Measurements from ENCODE around the gene SLC36A4. TPM values are rescaled to one million over a fixed set of nuclear protein-coding genes. Genes with fewer than 3 reads are reported as not detected.

The SLC36A4 gene
- total RNA-seq, 1 experiment from 2014 or later, result 21.3 TPM

DNA sequence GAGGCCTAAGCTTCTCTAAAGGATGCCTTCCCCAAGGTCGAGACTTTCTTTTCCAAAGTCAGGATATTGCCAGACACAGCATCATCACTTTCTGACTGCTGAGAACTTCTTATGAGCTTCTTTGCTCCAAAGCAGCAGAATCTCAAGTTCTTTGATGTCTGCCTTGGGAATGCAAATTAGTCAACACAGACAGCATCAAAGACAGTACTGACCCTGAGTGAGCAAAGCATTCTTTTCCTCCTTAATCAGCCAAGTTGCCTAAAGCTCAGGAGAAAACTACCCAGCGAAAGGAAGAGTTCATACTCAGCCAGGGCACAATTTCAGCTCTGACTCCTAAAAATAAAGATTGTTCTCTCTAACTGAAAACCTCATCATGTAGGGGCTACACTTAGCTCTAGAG lies 98.0 kb downstream of the SLC36A4 start:
- ChIA-PET CTCF (no interaction called here), POLR2A (ENCODE audit: unreplicated experiment) (no interaction called here)
- Histone ChIP-seq H3K9me2 (replicated peaks; ENCODE audit: low read length) (no peaks in the 10 kb centered on the region), H3K4me2 (ENCODE audit: low read length) (no peak overlapping the region), H3K36me3 (ENCODE audit: low read depth, low read length) (no peaks in the 10 kb centered on the region), H3K79me2 (ENCODE audit: low read length) (no peaks in the 10 kb centered on the region), H3F3A (ENCODE audit: low read length, unreplicated experiment) (no peaks in the 10 kb centered on the region), H3K27me3 (ENCODE audit: low read length) (peaks cover 14% of the 10 kb centered on the region), H2AFZ (ENCODE audit: low read length) (no peak overlapping the region), H3K4me3 (ENCODE audit: low read length) (no peak overlapping the region), H3K4me1 (ENCODE audit: insufficient read depth, low read length) (no peaks in the 10 kb centered on the region), H3K9me3 (ENCODE audit: low read length) (no peaks in the 10 kb centered on the region), H3K27ac (ENCODE audit: low read length) (no peak overlapping the region), H3K9ac (ENCODE audit: low read length) (no peak overlapping the region), H4K20me1 (ENCODE audit: low read length) (no peaks in the 10 kb centered on the region)
- TF ChIP-seq, protein P1, sequence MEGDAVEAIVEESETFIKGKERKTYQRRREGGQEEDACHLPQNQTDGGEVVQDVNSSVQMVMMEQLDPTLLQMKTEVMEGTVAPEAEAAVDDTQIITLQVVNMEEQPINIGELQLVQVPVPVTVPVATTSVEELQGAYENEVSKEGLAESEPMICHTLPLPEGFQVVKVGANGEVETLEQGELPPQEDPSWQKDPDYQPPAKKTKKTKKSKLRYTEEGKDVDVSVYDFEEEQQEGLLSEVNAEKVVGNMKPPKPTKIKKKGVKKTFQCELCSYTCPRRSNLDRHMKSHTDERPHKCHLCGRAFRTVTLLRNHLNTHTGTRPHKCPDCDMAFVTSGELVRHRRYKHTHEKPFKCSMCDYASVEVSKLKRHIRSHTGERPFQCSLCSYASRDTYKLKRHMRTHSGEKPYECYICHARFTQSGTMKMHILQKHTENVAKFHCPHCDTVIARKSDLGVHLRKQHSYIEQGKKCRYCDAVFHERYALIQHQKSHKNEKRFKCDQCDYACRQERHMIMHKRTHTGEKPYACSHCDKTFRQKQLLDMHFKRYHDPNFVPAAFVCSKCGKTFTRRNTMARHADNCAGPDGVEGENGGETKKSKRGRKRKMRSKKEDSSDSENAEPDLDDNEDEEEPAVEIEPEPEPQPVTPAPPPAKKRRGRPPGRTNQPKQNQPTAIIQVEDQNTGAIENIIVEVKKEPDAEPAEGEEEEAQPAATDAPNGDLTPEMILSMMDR (conservative IDR thresholded peaks at IDR 0.05; ENCODE audit: low read depth, low read length), result no peak
- TF ChIP-seq EZH2phosphoT487 (IDR thresholded peaks at IDR 0.05; ENCODE audit: borderline replicate concordance, low read length), result no peak
- no peak for TF ChIP-seq EZH2 (IDR thresholded peaks at IDR 0.05; ENCODE audit: low read length, unreplicated experiment)
- no peak for ATAC-seq
- no peak for DNase-seq
- intact Hi-C loops (cut with micrococcal nuclease), result no loop called here
- no TSS peak for BruUV-seq (replicated peaks)

Other genes starting within 250 kb of the SLC36A4 start
- not detected in 2 replicates for gene MTNR1B, start 228.3 kb downstream of the SLC36A4 start, total RNA-seq (2014; rRNA removed)
- gene DEUP1, start 132.8 kb upstream of the SLC36A4 start, total RNA-seq (2014; rRNA removed), result 0.26 TPM in 1 of 2 replicates, not detected in the other

Data from PC-3 (cell line).